ENCODE results near the gene SNX27.
"Not testable (repeated sequence)": the region's sequence is repeated elsewhere in the genome, so short reads cannot be mapped to it uniquely, and the experiment has no call there.

The SNX27 gene

DNA sequence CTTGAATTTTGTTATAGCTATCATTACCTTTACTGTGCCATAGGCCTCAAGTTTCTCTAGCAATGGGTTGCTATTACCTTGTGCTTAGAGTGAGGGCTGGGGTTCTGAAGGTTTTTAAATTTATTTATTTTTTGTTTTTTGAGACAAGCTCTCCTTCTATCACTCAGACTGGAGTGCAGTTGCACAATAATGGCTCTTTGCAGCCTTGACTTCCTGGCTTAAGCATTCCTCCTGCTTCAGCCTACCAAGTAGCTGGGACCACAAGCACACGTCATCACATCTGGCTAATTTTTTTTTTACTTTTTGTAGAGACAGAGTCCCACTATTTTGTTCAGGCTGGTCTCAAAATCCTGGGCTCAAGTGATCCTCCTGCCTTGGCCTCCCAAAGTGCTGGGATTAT, 41.5 kb downstream of the SNX27 start:
- DNase-seq (ENCODE audit: low read depth): peak; percentile 89
- no peak overlapping the region for H3K4me3 ChIP-seq (replicated peaks; ENCODE audit: low read depth, low read length)
- TF ChIP-seq CTCF (IDR thresholded peaks at IDR 0.05; ENCODE audit: low read length, missing control alignments): no peak

DNA sequence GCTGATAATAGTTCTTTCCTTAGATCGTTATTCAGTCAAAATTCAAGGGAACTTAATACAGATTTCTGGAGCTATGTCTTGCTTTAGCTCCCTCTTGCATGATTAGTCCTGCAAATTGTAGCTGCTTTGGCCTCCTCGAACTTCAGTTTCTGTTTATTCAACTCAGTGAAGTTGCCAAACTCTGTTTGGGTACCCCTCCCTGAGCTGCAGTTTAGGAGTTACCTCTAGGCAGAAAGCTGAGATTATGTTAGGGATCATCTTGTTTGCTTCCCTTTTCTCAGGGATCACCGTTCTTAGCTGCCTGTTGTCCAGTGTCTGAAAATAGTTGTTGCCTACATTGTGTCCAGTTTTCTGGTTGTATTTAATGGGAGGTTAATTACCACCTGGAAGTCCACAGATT, 43.5 kb downstream of the SNX27 start:
- no peak for DNase-seq (ENCODE audit: low read depth)
- no peak overlapping the region for H3K4me3 ChIP-seq (replicated peaks; ENCODE audit: low read depth, low read length)
- no peak for TF ChIP-seq CTCF (IDR thresholded peaks at IDR 0.05; ENCODE audit: low read length, missing control alignments)

GRCh38 chr1:151661751-151662150, 49.9 kb downstream of the SNX27 start:
- no peak for DNase-seq (ENCODE audit: low read depth)
- no peak for TF ChIP-seq CTCF (IDR thresholded peaks at IDR 0.05; ENCODE audit: low read length, missing control alignments)
- no peak overlapping the region for H3K4me3 ChIP-seq (replicated peaks; ENCODE audit: low read depth, low read length)

DNA sequence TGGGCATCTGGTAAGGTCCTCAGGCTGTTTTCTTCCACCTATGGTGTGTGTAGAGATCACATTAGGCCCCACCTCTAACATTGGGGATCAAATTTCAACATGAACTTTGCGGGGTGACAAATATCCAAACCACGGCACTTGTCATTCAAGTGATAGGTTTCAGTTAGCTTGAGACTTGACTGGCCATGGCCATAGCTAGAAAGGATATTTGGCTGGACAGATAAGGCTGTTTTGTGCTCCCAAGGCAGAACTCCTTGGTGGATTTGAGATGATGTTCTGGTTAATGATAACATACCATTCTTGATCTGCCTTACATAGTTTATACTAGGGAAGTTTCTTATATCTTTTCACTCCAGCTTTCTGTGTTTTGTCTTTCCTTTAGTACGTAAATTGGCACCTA, 56.2 kb downstream of the SNX27 start:
- no peak for DNase-seq (ENCODE audit: low read depth)
- no peak for TF ChIP-seq CTCF (IDR thresholded peaks at IDR 0.05; ENCODE audit: low read length, missing control alignments)
- no peak overlapping the region for H3K4me3 ChIP-seq (replicated peaks; ENCODE audit: low read depth, low read length)

DNA sequence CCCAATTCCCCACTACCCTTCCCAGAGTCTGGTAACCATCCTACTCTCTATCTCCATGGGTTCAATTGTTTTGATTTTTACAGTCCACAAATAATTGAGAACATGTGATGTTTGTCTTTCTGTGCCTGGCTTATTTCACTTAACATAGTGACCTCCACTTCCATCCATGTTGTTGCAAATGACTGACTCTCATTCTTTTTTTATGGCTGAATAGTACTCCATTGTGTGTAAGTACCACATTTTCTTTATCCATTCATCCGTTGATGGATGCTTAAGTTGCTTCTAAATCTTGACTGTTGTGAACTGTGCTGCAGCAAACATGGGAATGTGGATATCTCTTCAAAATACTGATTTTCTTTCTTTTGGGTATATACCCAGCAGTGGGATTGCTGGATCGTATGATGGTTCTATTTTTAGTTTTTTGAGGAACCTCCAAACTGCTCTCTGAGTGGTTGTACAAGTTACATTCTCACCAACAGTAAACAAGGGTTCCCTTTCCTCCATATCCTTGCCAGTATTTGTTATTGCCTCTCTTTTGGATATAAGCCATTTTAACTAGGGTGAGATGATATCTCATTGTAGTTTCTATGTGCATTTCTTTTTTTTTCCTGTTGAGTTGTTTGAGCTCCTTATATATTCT, 58.3 kb downstream of the SNX27 start:
- not testable (repeated sequence) for H3K4me3 ChIP-seq (replicated peaks; ENCODE audit: low read depth, low read length); DNase-seq (ENCODE audit: low read depth)

DNA sequence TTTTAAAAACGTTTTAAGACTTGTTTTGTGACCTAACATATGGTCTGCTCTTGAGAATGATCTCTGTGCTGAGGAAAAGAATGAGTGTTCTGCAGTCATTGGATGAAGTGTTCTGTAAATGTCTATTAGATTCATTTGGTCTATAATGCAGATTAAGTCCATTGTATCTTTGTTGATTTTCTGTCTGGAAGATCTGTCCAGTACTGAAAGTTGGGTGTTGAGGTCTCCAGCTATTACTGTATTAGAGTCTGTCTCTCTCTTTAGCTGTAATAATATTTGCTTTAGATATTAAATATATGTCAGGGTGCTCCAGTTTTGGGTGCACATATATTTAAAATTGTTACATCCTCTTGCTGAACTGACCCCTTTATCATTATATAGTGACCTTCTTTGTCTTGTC, 61.6 kb downstream of the SNX27 start:
- no peak for TF ChIP-seq CTCF (IDR thresholded peaks at IDR 0.05; ENCODE audit: low read length, missing control alignments)
- DNase-seq (ENCODE audit: low read depth): no peak
- no peak overlapping the region for H3K4me3 ChIP-seq (replicated peaks; ENCODE audit: low read depth, low read length)

GRCh38 chr1:151680391-151680790, 68.5 kb downstream of the SNX27 start:
- no peak for TF ChIP-seq CTCF (IDR thresholded peaks at IDR 0.05; ENCODE audit: low read length, missing control alignments)
- H3K4me3 ChIP-seq (replicated peaks; ENCODE audit: low read depth, low read length): no peak overlapping the region
- peak; percentile 16 for DNase-seq (ENCODE audit: low read depth)
